ENCODE results near the gene NMNAT2.

DNA sequence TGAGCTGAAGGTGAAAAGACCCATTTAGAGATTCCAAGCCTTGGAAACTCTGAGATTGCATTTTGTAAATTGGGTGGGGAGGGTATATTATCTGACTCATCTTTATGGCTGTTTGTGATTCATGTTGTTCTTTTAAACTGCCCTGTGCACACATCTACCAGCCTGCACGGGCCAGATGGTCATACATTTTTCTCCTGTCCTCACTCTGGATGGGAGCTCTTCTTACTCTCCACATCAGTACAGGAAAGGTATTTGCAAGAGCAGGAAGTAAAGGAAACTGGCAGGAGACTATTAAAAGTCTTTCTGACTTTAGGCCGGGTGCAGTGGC is 14.3 kb upstream of the NMNAT2 start:
- TF ChIP-seq, protein P1, sequence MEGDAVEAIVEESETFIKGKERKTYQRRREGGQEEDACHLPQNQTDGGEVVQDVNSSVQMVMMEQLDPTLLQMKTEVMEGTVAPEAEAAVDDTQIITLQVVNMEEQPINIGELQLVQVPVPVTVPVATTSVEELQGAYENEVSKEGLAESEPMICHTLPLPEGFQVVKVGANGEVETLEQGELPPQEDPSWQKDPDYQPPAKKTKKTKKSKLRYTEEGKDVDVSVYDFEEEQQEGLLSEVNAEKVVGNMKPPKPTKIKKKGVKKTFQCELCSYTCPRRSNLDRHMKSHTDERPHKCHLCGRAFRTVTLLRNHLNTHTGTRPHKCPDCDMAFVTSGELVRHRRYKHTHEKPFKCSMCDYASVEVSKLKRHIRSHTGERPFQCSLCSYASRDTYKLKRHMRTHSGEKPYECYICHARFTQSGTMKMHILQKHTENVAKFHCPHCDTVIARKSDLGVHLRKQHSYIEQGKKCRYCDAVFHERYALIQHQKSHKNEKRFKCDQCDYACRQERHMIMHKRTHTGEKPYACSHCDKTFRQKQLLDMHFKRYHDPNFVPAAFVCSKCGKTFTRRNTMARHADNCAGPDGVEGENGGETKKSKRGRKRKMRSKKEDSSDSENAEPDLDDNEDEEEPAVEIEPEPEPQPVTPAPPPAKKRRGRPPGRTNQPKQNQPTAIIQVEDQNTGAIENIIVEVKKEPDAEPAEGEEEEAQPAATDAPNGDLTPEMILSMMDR (IDR thresholded peaks at IDR 0.05) = no peak
- no peak for TF ChIP-seq POLR2A (IDR thresholded peaks at IDR 0.05)

All from adrenal gland (tissue), 5 donors.